ACHN (cell line): ENCODE measurements around the gene AP1S1.
"Not testable (repeated sequence)": the region's sequence is repeated elsewhere in the genome, so short reads cannot be mapped to it uniquely, and the experiment has no call there.

Experiments used
- DNase-seq: peaks from one replicate; pipeline ENCODE4 v3.0.0-alpha.2; 2015
- in situ Hi-C: cut with HindIII; loops from 2 replicates; pipeline ENCODE4 v1.10.0; 2017; ENCODE audit warnings: low sequenced_read_pairs, low pct_ligation_motif_present, low pct_unique_long_range_greater_than_20kb

The AP1S1 gene

GRCh38 chr7:101153969-101154692 is at the start of gene AP1S1:
TSS of gene AP1S1 (plus strand) at chr7:101154476. CDS start at chr7:101154515, 39 bp downstream.
- DNase-seq: peak; percentile 96
- in situ Hi-C loops: no loop called here

GRCh38 chr7:101104799-101105198 is 49.5 kb upstream of the AP1S1 start:
- DNase-seq: no peak
- in situ Hi-C loops: no loop called here

- in situ Hi-C loops, DNase-seq: not testable (repeated sequence)
These were observed 49.0 kb upstream of the AP1S1 start for GRCh38 chr7:101105248-101105647.

GRCh38 chr7:101106386-101106785 is 47.9 kb upstream of the AP1S1 start:
- no peak for DNase-seq
- in situ Hi-C loops: no loop called here

- in situ Hi-C loops: no loop called here
- DNase-seq: peak; percentile 61
These were observed 45.9 kb upstream of the AP1S1 start for GRCh38 chr7:101108330-101108857.

- in situ Hi-C loops: no loop called here
- DNase-seq: no peak
These were observed 45.3 kb upstream of the AP1S1 start for GRCh38 chr7:101108961-101109360.

- DNase-seq: no peak
- in situ Hi-C loops: no loop called here
These were observed 44.9 kb upstream of the AP1S1 start for GRCh38 chr7:101109368-101109767.

- in situ Hi-C loops: no loop called here
- DNase-seq: no peak
These were observed 43.0 kb upstream of the AP1S1 start for GRCh38 chr7:101111261-101111660.

- in situ Hi-C loops: no loop called here
- no peak for DNase-seq
These were observed 42.0 kb upstream of the AP1S1 start for GRCh38 chr7:101112233-101112632.

- DNase-seq, in situ Hi-C loops: not testable (repeated sequence)
These were observed 41.1 kb upstream of the AP1S1 start for GRCh38 chr7:101113140-101113539.

- no peak for DNase-seq
- in situ Hi-C loops: no loop called here
These were observed 40.4 kb upstream of the AP1S1 start for GRCh38 chr7:101113836-101114235.

- in situ Hi-C loops: no loop called here
- DNase-seq: no peak
These were observed 39.8 kb upstream of the AP1S1 start for GRCh38 chr7:101114492-101114891.

GRCh38 chr7:101115215-101115614 is 39.1 kb upstream of the AP1S1 start:
- DNase-seq: no peak
- in situ Hi-C loops: no loop called here

GRCh38 chr7:101116898-101117297 is 37.4 kb upstream of the AP1S1 start:
- in situ Hi-C loops: no loop called here
- DNase-seq: peak; percentile 81

- in situ Hi-C loops: no loop called here
- no peak for DNase-seq
These were observed 35.4 kb upstream of the AP1S1 start for GRCh38 chr7:101118856-101119255.

- in situ Hi-C loops: no loop called here
- DNase-seq: no peak
These were observed 34.4 kb upstream of the AP1S1 start for GRCh38 chr7:101119876-101120275.

GRCh38 chr7:101120315-101120714 is 34.0 kb upstream of the AP1S1 start:
- in situ Hi-C loops: no loop called here
- no peak for DNase-seq

GRCh38 chr7:101121631-101121990 is 32.7 kb upstream of the AP1S1 start:
- in situ Hi-C loops, DNase-seq: not testable (repeated sequence)

GRCh38 chr7:101121991-101122932 is 32.0 kb upstream of the AP1S1 start:
- in situ Hi-C loops: no loop called here
- peak; percentile 100 for DNase-seq
